ENCODE data around the gene HCN2. TPM values are rescaled to one million over a fixed set of nuclear protein-coding genes. Genes with fewer than 3 reads are reported as not detected.
A peak's percentile ranks its signal among the peaks of the same experiment; 100 is the strongest.

HCN2 gene
- under 1 TPM in 3 of 4 donors, not detected in 1; 0.14 to 1.00 (median 0.64) TPM for total RNA-seq

GRCh38 chr19:589693-590395, at the start of gene HCN2:
TSS of gene HCN2 (plus strand) at chr19:589881. CDS start at chr19:589946, 65 bp downstream.
- WGBS, 2 donors (ENCODE audit: low coverage in 1 of 2), result 0% methylated on average over 12 of the region's 132 CpGs; no CpG with 5 or more reads in 1 of the 2 donors
- Histone ChIP-seq H3K9me3 (no peaks in the 10 kb centered on the region), H3K36me3 (no peaks in the 10 kb centered on the region), H3K27me3 (peaks cover 86% of the 10 kb centered on the region), H3K4me1 (peaks cover 7 to 27% (median 19%) of the 10 kb centered on the region in 4 donors), H3K27ac (no peak within 1 kb of the TSS), H3K4me3 (peak within 1 kb of the TSS in 1 of 4 donors; percentile 27)
- intact Hi-C loops (cut with DNase I; ENCODE audit: low total_unique reads) (no loop called here), in situ Hi-C loops (cut with MboI; ENCODE audit: low pct_ligation_motif_present in 1 of 4, low pct_unique_long_range_greater_than_20kb in 1 of 4, low sequenced_read_pairs in 3 of 4) (no loop called here)
- TF ChIP-seq, protein P1, sequence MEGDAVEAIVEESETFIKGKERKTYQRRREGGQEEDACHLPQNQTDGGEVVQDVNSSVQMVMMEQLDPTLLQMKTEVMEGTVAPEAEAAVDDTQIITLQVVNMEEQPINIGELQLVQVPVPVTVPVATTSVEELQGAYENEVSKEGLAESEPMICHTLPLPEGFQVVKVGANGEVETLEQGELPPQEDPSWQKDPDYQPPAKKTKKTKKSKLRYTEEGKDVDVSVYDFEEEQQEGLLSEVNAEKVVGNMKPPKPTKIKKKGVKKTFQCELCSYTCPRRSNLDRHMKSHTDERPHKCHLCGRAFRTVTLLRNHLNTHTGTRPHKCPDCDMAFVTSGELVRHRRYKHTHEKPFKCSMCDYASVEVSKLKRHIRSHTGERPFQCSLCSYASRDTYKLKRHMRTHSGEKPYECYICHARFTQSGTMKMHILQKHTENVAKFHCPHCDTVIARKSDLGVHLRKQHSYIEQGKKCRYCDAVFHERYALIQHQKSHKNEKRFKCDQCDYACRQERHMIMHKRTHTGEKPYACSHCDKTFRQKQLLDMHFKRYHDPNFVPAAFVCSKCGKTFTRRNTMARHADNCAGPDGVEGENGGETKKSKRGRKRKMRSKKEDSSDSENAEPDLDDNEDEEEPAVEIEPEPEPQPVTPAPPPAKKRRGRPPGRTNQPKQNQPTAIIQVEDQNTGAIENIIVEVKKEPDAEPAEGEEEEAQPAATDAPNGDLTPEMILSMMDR (IDR thresholded peaks at IDR 0.05), result no peak
- TF ChIP-seq EP300 (IDR thresholded peaks at IDR 0.05; ENCODE audit: low read depth), result no peak
- no peak for TF ChIP-seq POLR2A (IDR thresholded peaks at IDR 0.05)
- no peak for TF ChIP-seq POLR2AphosphoS5 (IDR thresholded peaks at IDR 0.05)
- DNase-seq, result no peak

DNA sequence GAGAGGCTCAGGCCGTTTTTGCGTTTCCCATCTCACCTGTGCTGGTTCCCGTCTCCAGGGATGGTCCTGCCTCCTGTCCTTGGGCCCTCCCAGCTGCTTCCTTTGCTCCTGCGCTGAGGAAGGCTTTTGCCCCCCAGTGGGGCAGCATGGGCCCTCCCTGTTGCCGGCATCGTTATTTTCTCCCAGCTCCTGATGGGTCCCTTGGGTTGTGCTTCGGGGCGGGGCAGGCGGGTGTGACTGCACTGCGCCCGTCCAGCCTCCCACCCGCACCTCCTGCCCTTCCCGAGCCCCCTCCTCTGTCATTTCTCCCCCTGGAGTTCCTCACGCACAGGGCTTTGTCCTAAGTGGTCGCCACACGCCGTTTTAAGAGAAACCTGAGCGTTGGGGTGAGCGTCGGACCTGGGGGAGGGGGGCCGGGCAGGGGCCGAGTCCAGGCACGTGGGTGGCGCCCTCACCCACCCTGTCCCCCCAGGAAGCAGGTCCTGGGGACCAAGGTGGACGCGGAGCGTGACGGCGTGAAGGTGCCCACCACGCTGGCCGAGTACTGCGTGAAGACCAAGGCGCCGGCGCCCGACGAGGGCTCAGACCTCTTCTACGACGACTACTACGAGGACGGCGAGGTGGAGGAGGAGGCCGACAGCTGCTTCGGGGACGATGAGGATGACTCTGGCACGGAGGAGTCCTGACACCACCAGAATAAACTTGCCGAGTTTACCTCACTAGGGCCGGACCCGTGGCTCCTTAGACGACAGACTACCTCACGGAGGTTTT, 48.6 kb upstream of the HCN2 start:
- WGBS, 2 donors (ENCODE audit: low coverage in 1 of 2), result 90 to 91% methylated on average over 12 to 51 of the region's 51 CpGs
- Histone ChIP-seq H3K4me3 (no peak overlapping the region), H3K9me3 (no peaks in the 10 kb centered on the region), H3K36me3 (peaks cover 0 to 26% (median 4%) of the 10 kb centered on the region in 4 donors), H3K4me1 (no peaks in the 10 kb centered on the region), H3K27ac (no peak overlapping the region), H3K27me3 (no peaks in the 10 kb centered on the region)
- intact Hi-C loops (cut with DNase I; ENCODE audit: low total_unique reads), result no loop called here
- TF ChIP-seq, protein P1 (IDR thresholded peaks at IDR 0.05), result no peak
- TF ChIP-seq POLR2AphosphoS5 (IDR thresholded peaks at IDR 0.05) (no peak), POLR2A (IDR thresholded peaks at IDR 0.05) (no peak), EP300 (IDR thresholded peaks at IDR 0.05; ENCODE audit: low read depth) (no peak)
- in situ Hi-C loops (cut with MboI; ENCODE audit: low pct_ligation_motif_present in 1 of 4, low pct_unique_long_range_greater_than_20kb in 1 of 4, low sequenced_read_pairs in 3 of 4), result no loop called here
- DNase-seq, result no peak

- Histone ChIP-seq H3K4me3 (no peak overlapping the region), H3K36me3 (peaks cover 0 to 19% (median 2%) of the 10 kb centered on the region in 4 donors), H3K27ac (no peak overlapping the region), H3K9me3 (no peaks in the 10 kb centered on the region), H3K27me3 (no peaks in the 10 kb centered on the region), H3K4me1 (no peaks in the 10 kb centered on the region)
- no peak for DNase-seq
- WGBS, 2 donors (ENCODE audit: low coverage in 1 of 2), result 91 to 100% methylated on average over 1 to 26 of the region's 26 CpGs
- intact Hi-C loops (cut with DNase I; ENCODE audit: low total_unique reads), result no loop called here
- TF ChIP-seq EP300 (IDR thresholded peaks at IDR 0.05; ENCODE audit: low read depth) (no peak), POLR2AphosphoS5 (IDR thresholded peaks at IDR 0.05) (no peak), POLR2A (IDR thresholded peaks at IDR 0.05) (no peak)
- TF ChIP-seq, protein P1 (IDR thresholded peaks at IDR 0.05), result no peak
- in situ Hi-C loops (cut with MboI; ENCODE audit: low pct_ligation_motif_present in 1 of 4, low pct_unique_long_range_greater_than_20kb in 1 of 4, low sequenced_read_pairs in 3 of 4), result no loop called here
These were observed 48.0 kb upstream of the HCN2 start for GRCh38 chr19:541699-542098.

- Histone ChIP-seq H3K27me3 (no peaks in the 10 kb centered on the region), H3K27ac (no peak overlapping the region), H3K36me3 (peaks cover 0 to 15% (median 1%) of the 10 kb centered on the region in 4 donors), H3K9me3 (no peaks in the 10 kb centered on the region), H3K4me1 (no peaks in the 10 kb centered on the region), H3K4me3 (no peak overlapping the region)
- TF ChIP-seq EP300 (IDR thresholded peaks at IDR 0.05; ENCODE audit: low read depth), result no peak
- TF ChIP-seq POLR2AphosphoS5 (IDR thresholded peaks at IDR 0.05), result no peak
- TF ChIP-seq, protein P1 (IDR thresholded peaks at IDR 0.05), result no peak
- TF ChIP-seq POLR2A (IDR thresholded peaks at IDR 0.05), result no peak
- intact Hi-C loops (cut with DNase I; ENCODE audit: low total_unique reads) (no loop called here), in situ Hi-C loops (cut with MboI; ENCODE audit: low pct_ligation_motif_present in 1 of 4, low pct_unique_long_range_greater_than_20kb in 1 of 4, low sequenced_read_pairs in 3 of 4) (no loop called here)
- peak; percentile 6 for DNase-seq
- WGBS, 2 donors (ENCODE audit: low coverage in 1 of 2), result 86% methylated on average over 34 of the region's 34 CpGs; no CpG with 5 or more reads in 1 of the 2 donors
These were observed 47.4 kb upstream of the HCN2 start for GRCh38 chr19:542173-542866.

Data from transverse colon (tissue), 4 donors.